ENCODE results near the gene NOTCH1. TPM values are rescaled to one million over a fixed set of nuclear protein-coding genes. Genes with fewer than 3 reads are reported as not detected.

NOTCH1 gene
- total and polyA plus RNA-seq, 2 of the 13 experiments (the other 11 are each of a cell fraction or from before 2014, with no cell fraction given), result 0.09 to 0.35 TPM

GRCh38 chr9:136550439-136551289 lies 4.8 kb upstream of the NOTCH1 start (continued):
- TF ChIP-seq, protein P1, sequence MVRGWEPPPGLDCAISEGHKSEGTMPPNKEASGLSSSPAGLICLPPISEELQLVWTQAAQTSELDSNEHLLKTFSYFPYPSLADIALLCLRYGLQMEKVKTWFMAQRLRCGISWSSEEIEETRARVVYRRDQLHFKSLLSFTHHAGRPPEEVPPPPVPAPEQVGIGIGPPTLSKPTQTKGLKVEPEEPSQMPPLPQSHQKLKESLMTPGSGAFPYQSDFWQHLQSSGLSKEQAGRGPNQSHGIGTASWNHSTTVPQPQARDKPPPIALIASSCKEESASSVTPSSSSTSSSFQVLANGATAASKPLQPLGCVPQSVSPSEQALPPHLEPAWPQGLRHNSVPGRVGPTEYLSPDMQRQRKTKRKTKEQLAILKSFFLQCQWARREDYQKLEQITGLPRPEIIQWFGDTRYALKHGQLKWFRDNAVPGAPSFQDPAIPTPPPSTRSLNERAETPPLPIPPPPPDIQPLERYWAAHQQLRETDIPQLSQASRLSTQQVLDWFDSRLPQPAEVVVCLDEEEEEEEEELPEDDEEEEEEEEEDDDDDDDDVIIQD (CRISPR knock-in tag; IDR thresholded peaks at IDR 0.05; ENCODE audit: low read depth), result no peak
- TF ChIP-seq TBX2 (CRISPR knock-in tag; IDR thresholded peaks at IDR 0.05; ENCODE audit: borderline replicate concordance), result no peak
- TF ChIP-seq ZNF251 (CRISPR knock-in tag; IDR thresholded peaks at IDR 0.05), result no peak
- no peak for TF ChIP-seq ZFYVE20 (CRISPR knock-in tag; IDR thresholded peaks at IDR 0.05; ENCODE audit: borderline replicate concordance, low read depth)
- TF ChIP-seq, protein P2, sequence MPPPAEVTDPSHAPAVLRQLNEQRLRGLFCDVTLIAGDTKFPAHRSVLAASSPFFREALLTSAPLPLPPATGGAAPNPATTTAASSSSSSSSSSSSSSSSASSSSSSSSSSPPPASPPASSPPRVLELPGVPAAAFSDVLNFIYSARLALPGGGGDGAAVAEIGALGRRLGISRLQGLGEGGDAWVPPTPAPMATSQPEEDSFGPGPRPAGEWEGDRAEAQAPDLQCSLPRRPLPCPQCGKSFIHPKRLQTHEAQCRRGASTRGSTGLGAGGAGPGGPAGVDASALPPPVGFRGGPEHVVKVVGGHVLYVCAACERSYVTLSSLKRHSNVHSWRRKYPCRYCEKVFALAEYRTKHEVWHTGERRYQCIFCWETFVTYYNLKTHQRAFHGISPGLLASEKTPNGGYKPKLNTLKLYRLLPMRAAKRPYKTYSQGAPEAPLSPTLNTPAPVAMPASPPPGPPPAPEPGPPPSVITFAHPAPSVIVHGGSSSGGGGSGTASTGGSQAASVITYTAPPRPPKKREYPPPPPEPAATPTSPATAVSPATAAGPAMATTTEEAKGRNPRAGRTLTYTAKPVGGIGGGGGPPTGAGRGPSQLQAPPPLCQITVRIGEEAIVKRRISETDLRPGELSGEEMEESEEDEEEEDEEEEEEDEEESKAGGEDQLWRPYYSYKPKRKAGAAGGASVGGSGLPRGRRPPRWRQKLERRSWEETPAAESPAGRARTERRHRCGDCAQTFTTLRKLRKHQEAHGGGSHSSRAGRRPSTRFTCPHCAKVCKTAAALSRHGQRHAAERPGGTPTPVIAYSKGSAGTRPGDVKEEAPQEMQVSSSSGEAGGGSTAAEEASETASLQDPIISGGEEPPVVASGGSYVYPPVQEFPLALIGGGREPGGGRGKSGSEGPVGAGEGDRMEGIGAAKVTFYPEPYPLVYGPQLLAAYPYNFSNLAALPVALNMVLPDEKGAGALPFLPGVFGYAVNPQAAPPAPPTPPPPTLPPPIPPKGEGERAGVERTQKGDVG (CRISPR knock-in tag; IDR thresholded peaks at IDR 0.05; ENCODE audit: borderline replicate concordance), result 0 out of 2 replicates have a peak, but pooled peaks have one; percentile 52
- TF ChIP-seq MED8 (CRISPR knock-in tag; IDR thresholded peaks at IDR 0.05; ENCODE audit: insufficient replicate concordance), result no peak
- peak; percentile 77; the same call in 1 of the 2 replicates for TF ChIP-seq HNRNPL (IDR thresholded peaks at IDR 0.05; ENCODE audit: low read depth, low read length)
- TF ChIP-seq, protein P3, sequence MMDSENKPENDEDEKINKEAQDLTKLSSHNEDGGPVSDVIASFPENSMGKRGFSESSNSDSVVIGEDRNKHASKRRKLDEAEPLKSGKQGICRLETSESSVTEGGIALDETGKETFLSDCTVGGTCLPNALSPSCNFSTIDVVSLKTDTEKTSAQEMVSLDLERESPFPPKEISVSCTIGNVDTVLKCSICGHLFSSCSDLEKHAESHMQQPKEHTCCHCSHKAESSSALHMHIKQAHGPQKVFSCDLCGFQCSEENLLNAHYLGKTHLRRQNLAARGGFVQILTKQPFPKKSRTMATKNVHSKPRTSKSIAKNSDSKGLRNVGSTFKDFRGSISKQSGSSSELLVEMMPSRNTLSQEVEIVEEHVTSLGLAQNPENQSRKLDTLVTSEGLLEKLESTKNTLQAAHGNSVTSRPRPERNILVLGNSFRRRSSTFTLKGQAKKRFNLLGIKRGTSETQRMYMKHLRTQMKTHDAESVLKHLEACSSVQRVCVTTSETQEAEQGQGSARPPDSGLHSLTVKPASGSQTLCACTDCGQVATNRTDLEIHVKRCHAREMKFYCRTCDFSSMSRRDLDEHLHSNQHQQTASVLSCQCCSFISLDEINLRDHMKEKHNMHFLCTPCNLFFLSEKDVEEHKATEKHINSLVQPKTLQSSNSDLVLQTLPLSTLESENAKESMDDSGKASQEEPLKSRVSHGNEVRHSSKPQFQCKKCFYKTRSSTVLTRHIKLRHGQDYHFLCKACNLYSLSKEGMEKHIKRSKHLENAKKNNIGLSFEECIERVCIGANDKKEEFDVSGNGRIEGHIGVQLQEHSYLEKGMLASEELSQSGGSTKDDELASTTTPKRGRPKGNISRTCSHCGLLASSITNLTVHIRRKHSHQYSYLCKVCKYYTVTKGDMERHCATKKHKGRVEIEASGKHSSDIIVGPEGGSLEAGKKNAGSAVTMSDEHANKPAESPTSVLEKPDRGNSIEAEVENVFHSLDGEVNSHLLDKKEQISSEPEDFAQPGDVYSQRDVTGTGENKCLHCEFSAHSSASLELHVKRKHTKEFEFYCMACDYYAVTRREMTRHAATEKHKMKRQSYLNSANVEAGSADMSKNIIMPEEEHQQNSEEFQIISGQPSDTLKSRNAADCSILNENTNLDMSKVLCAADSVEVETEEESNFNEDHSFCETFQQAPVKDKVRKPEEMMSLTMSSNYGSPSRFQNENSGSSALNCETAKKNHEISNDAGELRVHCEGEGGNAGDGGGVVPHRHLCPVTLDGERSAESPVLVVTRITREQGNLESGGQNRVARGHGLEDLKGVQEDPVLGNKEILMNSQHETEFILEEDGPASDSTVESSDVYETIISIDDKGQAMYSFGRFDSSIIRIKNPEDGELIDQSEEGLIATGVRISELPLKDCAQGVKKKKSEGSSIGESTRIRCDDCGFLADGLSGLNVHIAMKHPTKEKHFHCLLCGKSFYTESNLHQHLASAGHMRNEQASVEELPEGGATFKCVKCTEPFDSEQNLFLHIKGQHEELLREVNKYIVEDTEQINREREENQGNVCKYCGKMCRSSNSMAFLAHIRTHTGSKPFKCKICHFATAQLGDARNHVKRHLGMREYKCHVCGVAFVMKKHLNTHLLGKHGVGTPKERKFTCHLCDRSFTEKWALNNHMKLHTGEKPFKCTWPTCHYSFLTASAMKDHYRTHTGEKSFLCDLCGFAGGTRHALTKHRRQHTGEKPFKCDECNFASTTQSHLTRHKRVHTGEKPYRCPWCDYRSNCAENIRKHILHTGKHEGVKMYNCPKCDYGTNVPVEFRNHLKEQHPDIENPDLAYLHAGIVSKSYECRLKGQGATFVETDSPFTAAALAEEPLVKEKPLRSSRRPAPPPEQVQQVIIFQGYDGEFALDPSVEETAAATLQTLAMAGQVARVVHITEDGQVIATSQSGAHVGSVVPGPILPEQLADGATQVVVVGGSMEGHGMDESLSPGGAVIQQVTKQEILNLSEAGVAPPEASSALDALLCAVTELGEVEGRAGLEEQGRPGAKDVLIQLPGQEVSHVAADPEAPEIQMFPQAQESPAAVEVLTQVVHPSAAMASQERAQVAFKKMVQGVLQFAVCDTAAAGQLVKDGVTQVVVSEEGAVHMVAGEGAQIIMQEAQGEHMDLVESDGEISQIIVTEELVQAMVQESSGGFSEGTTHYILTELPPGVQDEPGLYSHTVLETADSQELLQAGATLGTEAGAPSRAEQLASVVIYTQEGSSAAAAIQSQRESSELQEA (CRISPR knock-in tag; IDR thresholded peaks at IDR 0.05; ENCODE audit: not compliant biosample characterization), result no peak
- TF ChIP-seq KAT7 (CRISPR knock-in tag; IDR thresholded peaks at IDR 0.05; ENCODE audit: borderline replicate concordance), result no peak
- no peak for TF ChIP-seq LRRFIP1 (CRISPR knock-in tag; conservative IDR thresholded peaks at IDR 0.05)
- no peak for TF ChIP-seq U2AF2 (IDR thresholded peaks at IDR 0.05; ENCODE audit: low read depth, low read length)
